GM23338 (cell line): ENCODE measurements around the gene ADCY6. TPM values are rescaled to one million over a fixed set of nuclear protein-coding genes. Genes with fewer than 3 reads are reported as not detected.

Experiments used
- ATAC-seq: fragments of 200-7000 bp; cut with Tn5 transposase; 3 replicates; pipeline ENCODE4 v1.9.1; 2020
- DNase-seq: peaks from one replicate; pipeline ENCODE4 v3.0.0-alpha.2; 2015; ENCODE audit warnings: low spot score
- H2AFZ ChIP-seq: fragments of 200-600 bp; sonication (generic); 2 replicates; pipeline ENCODE4 v1.8.0; 2016; ENCODE audit warnings: antibody characterized with exemption, mild to moderate bottlenecking, moderate library complexity
- H3F3A ChIP-seq: fragments of 200-600 bp; sonication (generic); replicated peaks from 2 replicates; pipeline ENCODE4 v1.8.0; 2017; ENCODE audit warnings: antibody characterized with exemption, mixed run types, low read depth
- H3K27ac ChIP-seq: fragments of 200-600 bp; sonication (generic); 2 replicates; pipeline ENCODE4 v1.6.1; 2016; ENCODE audit warnings: low read depth
- H3K27me3 ChIP-seq: fragments of 200-600 bp; sonication (generic); 2 replicates; pipeline ENCODE4 v1.8.0; 2016; ENCODE audit warnings: mild to moderate bottlenecking, mixed run types, moderate library complexity; ENCODE audit not compliant: insufficient read depth
- H3K36me3 ChIP-seq: fragments of 200-600 bp; sonication (generic); 2 replicates; pipeline ENCODE4 v1.8.0; 2016; ENCODE audit warnings: mild to moderate bottlenecking; ENCODE audit not compliant: insufficient read depth
- H3K4me1 ChIP-seq: fragments of 200-600 bp; sonication (generic); 2 replicates; pipeline ENCODE4 v1.8.0; 2016; ENCODE audit warnings: mild to moderate bottlenecking, moderate library complexity; ENCODE audit not compliant: insufficient read depth
- H3K4me2 ChIP-seq: fragments of 200-600 bp; sonication (generic); 2 replicates; pipeline ENCODE4 v1.7.1; 2017; ENCODE audit warnings: mixed run types
- H3K4me3 ChIP-seq: fragments of 200-600 bp; sonication (generic); 2 replicates; pipeline ENCODE4 v1.6.1; 2016; ENCODE audit warnings: mixed run types
- H3K79me2 ChIP-seq: fragments of 200-600 bp; sonication (generic); replicated peaks from 2 replicates; pipeline ENCODE4 v1.8.0; 2017; ENCODE audit warnings: mild to moderate bottlenecking; ENCODE audit not compliant: insufficient read depth
- H3K9me2 ChIP-seq: fragments of 200-600 bp; sonication (generic); 2 replicates; pipeline ENCODE4 v1.8.0; 2017; ENCODE audit not compliant: insufficient read depth
- H4K20me1 ChIP-seq: fragments of 200-600 bp; sonication (generic); replicated peaks from 2 replicates; pipeline ENCODE4 v1.8.0; 2017; ENCODE audit warnings: mild to moderate bottlenecking; ENCODE audit not compliant: insufficient read depth
- H3K27ac Mint-ChIP-seq: 2 replicates; pipeline ENCODE4 v1.8.0; 2020; ENCODE audit warnings: inconsistent platforms, mild to moderate bottlenecking, moderate library complexity, mixed read lengths
- H3K27me3 Mint-ChIP-seq: 3 replicates; pipeline ENCODE4 v1.8.0; 2022; ENCODE audit warnings: low read depth, mild to moderate bottlenecking, moderate library complexity, mixed read lengths, inconsistent platforms; ENCODE audit not compliant: insufficient read depth, poor library complexity
- H3K36me3 Mint-ChIP-seq: 3 replicates; pipeline ENCODE4 v1.8.0; 2021; ENCODE audit warnings: low read depth, mild to moderate bottlenecking, inconsistent platforms, moderate library complexity, mixed read lengths
- H3K4me1 Mint-ChIP-seq: 3 replicates; pipeline ENCODE4 v1.8.0; 2020; ENCODE audit warnings: mild to moderate bottlenecking, inconsistent platforms, mixed read lengths
- H3K4me3 Mint-ChIP-seq: 3 replicates; pipeline ENCODE4 v1.8.0; 2021; ENCODE audit warnings: moderate library complexity, mild to moderate bottlenecking, inconsistent platforms, mixed read lengths
- H3K9me3 Mint-ChIP-seq: 3 replicates; pipeline ENCODE4 v1.8.0; 2020; ENCODE audit warnings: moderate library complexity, mild to moderate bottlenecking, inconsistent platforms, mixed read lengths
- CREB1 ChIP-seq: fragments of 250-450 bp; sonication (Bioruptor Pico); IDR thresholded peaks from 2 replicates; pipeline ENCODE4 v1.5.0; 2020; ENCODE audit warnings: low read depth, mild to moderate bottlenecking, moderate library complexity
- EZH2 ChIP-seq: fragments of 200-600 bp; sonication (generic); IDR thresholded peaks from one replicate; pipeline ENCODE4 v1.8.0; 2017; ENCODE audit warnings: antibody characterized with exemption, mild to moderate bottlenecking, low read depth; ENCODE audit not compliant: unreplicated experiment
- EZH2phosphoT487 ChIP-seq: fragments of 200-600 bp; sonication (generic); IDR thresholded peaks from one replicate; pipeline ENCODE4 v1.8.1; 2018; ENCODE audit warnings: antibody characterized with exemption; ENCODE audit not compliant: unreplicated experiment
- JUNB ChIP-seq: IDR thresholded peaks from one replicate; pipeline ENCODE4 v1.6.1; 2016; ENCODE audit warnings: antibody characterized with exemption; ENCODE audit not compliant: unreplicated experiment
- POLR2AphosphoS5 ChIP-seq: IDR thresholded peaks from 2 replicates; pipeline ENCODE4 v1.6.1; 2016; ENCODE audit warnings: antibody characterized with exemption, low read depth
- STAT1 ChIP-seq: IDR thresholded peaks from one replicate; pipeline ENCODE4 v1.6.1; 2016; ENCODE audit warnings: antibody characterized with exemption; ENCODE audit not compliant: unreplicated experiment
- ZNF114 ChIP-seq: fragments of 250-450 bp; sonication (Bioruptor Pico); IDR thresholded peaks from 2 replicates; pipeline ENCODE4 v1.5.0; 2020; ENCODE audit warnings: mild to moderate bottlenecking, moderate library complexity
- ZNF331 ChIP-seq: fragments of 250-450 bp; sonication (Bioruptor Pico); IDR thresholded peaks from 2 replicates; pipeline ENCODE4 v1.5.0; 2020; ENCODE audit warnings: low read depth, mild to moderate bottlenecking, moderate library complexity
- polyA plus RNA-seq: library from polyadenylated mRNA; unstranded; fragments of >200 nt; fragmentation: Nextera tagmentation; extraction: Ambion mirVana; gene quantifications from 2 replicates; pipeline ENCODE4 v1.2.1, GENCODE V29; 2016
- total RNA-seq: library from RNA; depleted of rRNA; stranded (reverse); fragments of >200 nt; shearing (Covaris generic); gene quantifications from 2 replicates; pipeline ENCODE4 v1.2.3, GENCODE V29; 2014
- TF ChIP-seq, protein P1 (sequence below): IDR thresholded peaks from 2 replicates; pipeline ENCODE4 v1.6.1; 2016; ENCODE audit warnings: antibody characterized with exemption
- TF ChIP-seq, protein P2 (sequence below), 2 experiments: fragments of 200-600 bp in 1 of 2; sonication (generic) in 1 of 2; conservative IDR thresholded peaks; 2 replicates each; pipeline versions ENCODE4 v1.5.1 to v1.6.1; 2016 to 2017; ENCODE audit warnings: antibody characterized with exemption in 2 of 2, low read depth in 2 of 2, mild to moderate bottlenecking in 2 of 2, moderate library complexity in 1 of 2
- TF ChIP-seq, protein P3 (sequence below): IDR thresholded peaks from one replicate; pipeline ENCODE4 v1.6.1; 2018; ENCODE audit warnings: antibody characterized with exemption; ENCODE audit not compliant: unreplicated experiment

The ADCY6 gene
- total and polyA plus RNA-seq, 2 experiments from 2014 or later = 1.0 to 16.5 TPM

- TF ChIP-seq, protein P1, sequence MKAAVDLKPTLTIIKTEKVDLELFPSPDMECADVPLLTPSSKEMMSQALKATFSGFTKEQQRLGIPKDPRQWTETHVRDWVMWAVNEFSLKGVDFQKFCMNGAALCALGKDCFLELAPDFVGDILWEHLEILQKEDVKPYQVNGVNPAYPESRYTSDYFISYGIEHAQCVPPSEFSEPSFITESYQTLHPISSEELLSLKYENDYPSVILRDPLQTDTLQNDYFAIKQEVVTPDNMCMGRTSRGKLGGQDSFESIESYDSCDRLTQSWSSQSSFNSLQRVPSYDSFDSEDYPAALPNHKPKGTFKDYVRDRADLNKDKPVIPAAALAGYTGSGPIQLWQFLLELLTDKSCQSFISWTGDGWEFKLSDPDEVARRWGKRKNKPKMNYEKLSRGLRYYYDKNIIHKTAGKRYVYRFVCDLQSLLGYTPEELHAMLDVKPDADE = no peak
- no peak for TF ChIP-seq POLR2AphosphoS5
- no peak for TF ChIP-seq ZNF331
- TF ChIP-seq EZH2 = no peak
- TF ChIP-seq CREB1 = no peak
- no peak for TF ChIP-seq STAT1
- TF ChIP-seq, protein P2, sequence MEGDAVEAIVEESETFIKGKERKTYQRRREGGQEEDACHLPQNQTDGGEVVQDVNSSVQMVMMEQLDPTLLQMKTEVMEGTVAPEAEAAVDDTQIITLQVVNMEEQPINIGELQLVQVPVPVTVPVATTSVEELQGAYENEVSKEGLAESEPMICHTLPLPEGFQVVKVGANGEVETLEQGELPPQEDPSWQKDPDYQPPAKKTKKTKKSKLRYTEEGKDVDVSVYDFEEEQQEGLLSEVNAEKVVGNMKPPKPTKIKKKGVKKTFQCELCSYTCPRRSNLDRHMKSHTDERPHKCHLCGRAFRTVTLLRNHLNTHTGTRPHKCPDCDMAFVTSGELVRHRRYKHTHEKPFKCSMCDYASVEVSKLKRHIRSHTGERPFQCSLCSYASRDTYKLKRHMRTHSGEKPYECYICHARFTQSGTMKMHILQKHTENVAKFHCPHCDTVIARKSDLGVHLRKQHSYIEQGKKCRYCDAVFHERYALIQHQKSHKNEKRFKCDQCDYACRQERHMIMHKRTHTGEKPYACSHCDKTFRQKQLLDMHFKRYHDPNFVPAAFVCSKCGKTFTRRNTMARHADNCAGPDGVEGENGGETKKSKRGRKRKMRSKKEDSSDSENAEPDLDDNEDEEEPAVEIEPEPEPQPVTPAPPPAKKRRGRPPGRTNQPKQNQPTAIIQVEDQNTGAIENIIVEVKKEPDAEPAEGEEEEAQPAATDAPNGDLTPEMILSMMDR (conservative IDR thresholded peaks at IDR 0.05; ENCODE audit: low read depth in 2 of 2) = no peak
Observed at GRCh38 chr12:48794870-48795269, 6.0 kb upstream of the ADCY6 start (continued).

GRCh38 chr12:48793696-48794095 lies 4.8 kb upstream of the ADCY6 start:
- H3K4me3 Mint-ChIP-seq = no peak overlapping the region

More at GRCh38 chr12:48793696-48794095, 4.8 kb upstream of the ADCY6 start:
- Histone ChIP-seq H4K20me1 (no peaks in the 10 kb centered on the region), H3K36me3 (no peaks in the 10 kb centered on the region), H3K4me3 (no peak overlapping the region), H3K4me2 (no peak overlapping the region), H3F3A (peaks cover 7% of the 10 kb centered on the region), H3K9me2 (no peaks in the 10 kb centered on the region), H2AFZ (no peak overlapping the region), H3K4me1 (peaks cover 11% of the 10 kb centered on the region), H3K27ac (no peak overlapping the region), H3K27me3 (peaks cover 5% of the 10 kb centered on the region; the same call in 1 of the 2 replicates), H3K79me2 (no peaks in the 10 kb centered on the region)
- Mint-ChIP-seq H3K9me3 (no peaks in the 10 kb centered on the region), H3K36me3 (no peaks in the 10 kb centered on the region), H3K4me1 (peaks cover 21% of the 10 kb centered on the region), H3K27ac (no peak overlapping the region), H3K27me3 (peaks cover 3% of the 10 kb centered on the region)
- ATAC-seq (no peak), DNase-seq (no peak)
- TF ChIP-seq, protein P3, sequence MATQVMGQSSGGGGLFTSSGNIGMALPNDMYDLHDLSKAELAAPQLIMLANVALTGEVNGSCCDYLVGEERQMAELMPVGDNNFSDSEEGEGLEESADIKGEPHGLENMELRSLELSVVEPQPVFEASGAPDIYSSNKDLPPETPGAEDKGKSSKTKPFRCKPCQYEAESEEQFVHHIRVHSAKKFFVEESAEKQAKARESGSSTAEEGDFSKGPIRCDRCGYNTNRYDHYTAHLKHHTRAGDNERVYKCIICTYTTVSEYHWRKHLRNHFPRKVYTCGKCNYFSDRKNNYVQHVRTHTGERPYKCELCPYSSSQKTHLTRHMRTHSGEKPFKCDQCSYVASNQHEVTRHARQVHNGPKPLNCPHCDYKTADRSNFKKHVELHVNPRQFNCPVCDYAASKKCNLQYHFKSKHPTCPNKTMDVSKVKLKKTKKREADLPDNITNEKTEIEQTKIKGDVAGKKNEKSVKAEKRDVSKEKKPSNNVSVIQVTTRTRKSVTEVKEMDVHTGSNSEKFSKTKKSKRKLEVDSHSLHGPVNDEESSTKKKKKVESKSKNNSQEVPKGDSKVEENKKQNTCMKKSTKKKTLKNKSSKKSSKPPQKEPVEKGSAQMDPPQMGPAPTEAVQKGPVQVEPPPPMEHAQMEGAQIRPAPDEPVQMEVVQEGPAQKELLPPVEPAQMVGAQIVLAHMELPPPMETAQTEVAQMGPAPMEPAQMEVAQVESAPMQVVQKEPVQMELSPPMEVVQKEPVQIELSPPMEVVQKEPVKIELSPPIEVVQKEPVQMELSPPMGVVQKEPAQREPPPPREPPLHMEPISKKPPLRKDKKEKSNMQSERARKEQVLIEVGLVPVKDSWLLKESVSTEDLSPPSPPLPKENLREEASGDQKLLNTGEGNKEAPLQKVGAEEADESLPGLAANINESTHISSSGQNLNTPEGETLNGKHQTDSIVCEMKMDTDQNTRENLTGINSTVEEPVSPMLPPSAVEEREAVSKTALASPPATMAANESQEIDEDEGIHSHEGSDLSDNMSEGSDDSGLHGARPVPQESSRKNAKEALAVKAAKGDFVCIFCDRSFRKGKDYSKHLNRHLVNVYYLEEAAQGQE = no peak
- TF ChIP-seq STAT1 = no peak
- TF ChIP-seq, protein P2 (conservative IDR thresholded peaks at IDR 0.05; ENCODE audit: low read depth in 2 of 2) = no peak
- TF ChIP-seq, protein P1 = no peak
- no peak for TF ChIP-seq EZH2phosphoT487
- no peak for TF ChIP-seq ZNF114 (CRISPR knock-in tag)
- TF ChIP-seq JUNB = no peak
